ENCODE results near the gene KRTAP9-4. TPM values are rescaled to one million over a fixed set of nuclear protein-coding genes. Genes with fewer than 3 reads are reported as not detected.
"Not testable (repeated sequence)": the region's sequence is repeated elsewhere in the genome, so short reads cannot be mapped to it uniquely, and the experiment has no call there.

Gene KRTAP9-4
- not detected for total RNA-seq

GRCh38 chr17:41249637-41250240 lies at the start of gene KRTAP9-4:
KRTAP9-4 (plus strand) TSS chr17:41249687; CDS start chr17:41249721, 34 bp downstream.
- H3K4me3 ChIP-seq; H3K27me3 ChIP-seq; H3K27ac ChIP-seq; H3K4me1 ChIP-seq; H3K9me3 ChIP-seq; H3K36me3 ChIP-seq; intact Hi-C loops (cut with DNase I; ENCODE audit: low total_unique reads); DNase-seq: not testable (repeated sequence)

DNA sequence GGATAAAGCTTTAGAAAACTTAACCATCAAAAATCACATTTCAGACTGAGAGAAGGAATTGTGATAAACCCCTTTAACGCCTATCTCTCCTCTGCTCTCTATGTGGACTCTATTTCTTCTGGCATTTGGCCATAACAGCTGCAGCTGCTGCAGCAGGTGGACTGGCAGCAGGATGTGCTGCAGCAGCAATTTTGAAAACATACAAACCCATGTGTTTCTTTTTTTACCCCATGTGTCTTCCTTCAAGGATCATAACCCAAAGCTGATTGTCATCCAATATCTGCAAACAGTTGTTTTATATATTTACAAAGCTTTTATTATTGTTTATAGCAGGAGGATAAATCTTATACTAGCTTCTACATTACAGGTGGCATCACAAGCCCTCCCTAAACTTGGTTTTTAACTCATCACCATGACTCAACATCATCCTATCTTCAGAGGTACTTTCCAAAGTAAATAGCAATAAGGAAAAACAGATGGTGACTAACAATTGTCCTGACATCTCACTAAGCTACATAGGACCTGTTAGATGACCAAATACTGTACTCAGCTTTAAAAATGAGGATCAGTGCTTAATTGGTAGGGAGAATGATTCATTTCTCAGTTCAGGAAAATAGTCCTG lies 37.5 kb upstream of the KRTAP9-4 start:
- H3K36me3 ChIP-seq = no peaks in the 10 kb centered on the region
- intact Hi-C loops (cut with DNase I; ENCODE audit: low total_unique reads) = no loop called here
- no peak for TF ChIP-seq POLR2A (IDR thresholded peaks at IDR 0.05)
- TF ChIP-seq, protein P1, sequence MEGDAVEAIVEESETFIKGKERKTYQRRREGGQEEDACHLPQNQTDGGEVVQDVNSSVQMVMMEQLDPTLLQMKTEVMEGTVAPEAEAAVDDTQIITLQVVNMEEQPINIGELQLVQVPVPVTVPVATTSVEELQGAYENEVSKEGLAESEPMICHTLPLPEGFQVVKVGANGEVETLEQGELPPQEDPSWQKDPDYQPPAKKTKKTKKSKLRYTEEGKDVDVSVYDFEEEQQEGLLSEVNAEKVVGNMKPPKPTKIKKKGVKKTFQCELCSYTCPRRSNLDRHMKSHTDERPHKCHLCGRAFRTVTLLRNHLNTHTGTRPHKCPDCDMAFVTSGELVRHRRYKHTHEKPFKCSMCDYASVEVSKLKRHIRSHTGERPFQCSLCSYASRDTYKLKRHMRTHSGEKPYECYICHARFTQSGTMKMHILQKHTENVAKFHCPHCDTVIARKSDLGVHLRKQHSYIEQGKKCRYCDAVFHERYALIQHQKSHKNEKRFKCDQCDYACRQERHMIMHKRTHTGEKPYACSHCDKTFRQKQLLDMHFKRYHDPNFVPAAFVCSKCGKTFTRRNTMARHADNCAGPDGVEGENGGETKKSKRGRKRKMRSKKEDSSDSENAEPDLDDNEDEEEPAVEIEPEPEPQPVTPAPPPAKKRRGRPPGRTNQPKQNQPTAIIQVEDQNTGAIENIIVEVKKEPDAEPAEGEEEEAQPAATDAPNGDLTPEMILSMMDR (IDR thresholded peaks at IDR 0.05) = no peak
- H3K27me3 ChIP-seq = no peaks in the 10 kb centered on the region
- H3K9me3 ChIP-seq = no peaks in the 10 kb centered on the region
- H3K4me1 ChIP-seq = no peaks in the 10 kb centered on the region
- DNase-seq = no peak
- no peak overlapping the region for H3K4me3 ChIP-seq
- H3K27ac ChIP-seq = no peak overlapping the region

GRCh38 chr17:41212524-41213169 lies 36.8 kb upstream of the KRTAP9-4 start:
- Histone ChIP-seq H3K4me1 (no peaks in the 10 kb centered on the region), H3K36me3 (no peaks in the 10 kb centered on the region), H3K9me3 (no peaks in the 10 kb centered on the region), H3K27ac (no peak overlapping the region), H3K4me3 (no peak overlapping the region), H3K27me3 (no peaks in the 10 kb centered on the region)
- intact Hi-C loops (cut with DNase I; ENCODE audit: low total_unique reads) = no loop called here
- no peak for DNase-seq
- TF ChIP-seq POLR2A (IDR thresholded peaks at IDR 0.05) = no peak
- TF ChIP-seq, protein P1 (IDR thresholded peaks at IDR 0.05) = no peak

DNA sequence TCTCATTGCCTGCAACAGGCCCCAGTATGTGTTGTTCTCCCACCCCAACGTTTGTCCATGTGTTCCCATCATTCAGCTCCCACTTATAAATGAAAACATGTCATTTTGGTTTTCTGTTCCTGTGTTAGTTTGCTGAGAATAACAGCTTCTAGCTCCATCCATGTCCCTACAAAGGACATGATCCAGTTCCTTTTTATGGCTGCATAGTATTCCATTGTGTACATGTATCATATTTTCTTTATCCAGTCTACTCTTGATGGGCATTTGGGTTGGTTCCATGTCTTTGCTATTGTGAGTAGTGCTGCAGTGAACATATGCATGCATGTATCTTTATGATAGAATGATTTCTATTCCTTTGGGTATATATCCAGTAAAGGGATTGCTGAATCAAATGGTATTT lies 33.8 kb upstream of the KRTAP9-4 start:
- H3K4me3 ChIP-seq = no peak overlapping the region
- H3K27me3 ChIP-seq = no peaks in the 10 kb centered on the region
- H3K36me3 ChIP-seq = no peaks in the 10 kb centered on the region
- intact Hi-C loops (cut with DNase I; ENCODE audit: low total_unique reads) = no loop called here
- no peaks in the 10 kb centered on the region for H3K9me3 ChIP-seq
- H3K4me1 ChIP-seq = no peaks in the 10 kb centered on the region
- no peak for DNase-seq
- TF ChIP-seq, protein P1 (IDR thresholded peaks at IDR 0.05) = no peak
- TF ChIP-seq POLR2A (IDR thresholded peaks at IDR 0.05) = no peak
- no peak overlapping the region for H3K27ac ChIP-seq

DNA sequence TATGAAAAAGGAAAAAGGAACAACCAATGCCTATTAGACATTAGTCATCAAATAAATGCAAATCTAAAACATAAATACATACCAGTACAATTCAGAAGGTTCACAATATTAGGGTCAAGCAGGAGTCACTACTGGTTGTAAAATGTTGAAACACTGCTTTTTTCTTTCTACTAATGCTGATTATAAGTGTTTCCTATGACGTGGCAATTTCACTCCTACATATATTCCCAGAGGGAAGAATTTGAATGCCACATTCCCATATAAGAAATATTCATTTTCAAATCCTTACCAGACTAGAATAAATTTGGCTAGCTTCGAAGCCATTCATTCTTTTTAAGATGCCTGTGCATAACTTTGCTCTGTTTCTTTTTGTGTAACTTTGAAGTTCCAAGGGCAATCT lies 25.7 kb upstream of the KRTAP9-4 start:
- H3K9me3 ChIP-seq = no peaks in the 10 kb centered on the region
- TF ChIP-seq POLR2A (IDR thresholded peaks at IDR 0.05) = no peak
- TF ChIP-seq, protein P1 (IDR thresholded peaks at IDR 0.05) = no peak
- H3K27ac ChIP-seq = no peak overlapping the region
- no peaks in the 10 kb centered on the region for H3K4me1 ChIP-seq
- no peak for DNase-seq
- no peaks in the 10 kb centered on the region for H3K36me3 ChIP-seq
- intact Hi-C loops (cut with DNase I; ENCODE audit: low total_unique reads) = no loop called here
- no peak overlapping the region for H3K4me3 ChIP-seq
- H3K27me3 ChIP-seq = no peaks in the 10 kb centered on the region

Data from uterus (tissue), 4 donors.